Retinal pigment epithelial cell (primary cell): Measurements from ENCODE around the gene MRFAP1.

Experiments
- DNase-seq: peaks from one replicate; pipeline ENCODE4 v3.0.0-alpha.2; 2010; ENCODE audit warnings: low read depth
- H3K4me3 ChIP-seq: 2 replicates; pipeline ENCODE4 v1.5.1; 2011; ENCODE audit warnings: mild to moderate bottlenecking, low read length, control low read depth, moderate library complexity
- TF ChIP-seq, protein P1 (sequence below): conservative IDR thresholded peaks from 2 replicates; pipeline ENCODE4 v1.5.1; 2011; ENCODE audit warnings: low read depth, low read length, control low read depth, inconsistent platforms

MRFAP1 gene

DNA sequence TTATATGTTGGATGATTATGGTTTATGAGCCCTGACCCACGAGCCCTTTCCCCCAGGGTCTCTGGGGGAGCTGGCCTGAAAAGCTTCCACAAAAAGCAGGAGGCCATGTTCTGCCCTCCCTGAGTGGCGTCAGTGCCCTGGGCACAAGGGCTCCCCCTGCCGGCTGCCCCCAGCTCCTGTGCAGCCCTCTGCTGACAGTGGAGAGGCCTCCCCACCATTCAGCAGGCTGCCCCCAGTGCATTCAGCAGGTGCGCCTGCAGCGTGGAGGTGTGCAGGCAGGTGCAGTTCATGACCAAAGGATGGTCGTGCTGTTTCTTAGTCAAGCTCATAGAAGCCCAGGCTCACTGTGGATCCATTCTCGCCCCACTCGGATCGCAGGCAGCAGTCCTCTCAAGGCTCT lies 40.7 kb downstream of the MRFAP1 start:
- TF ChIP-seq, protein P1, sequence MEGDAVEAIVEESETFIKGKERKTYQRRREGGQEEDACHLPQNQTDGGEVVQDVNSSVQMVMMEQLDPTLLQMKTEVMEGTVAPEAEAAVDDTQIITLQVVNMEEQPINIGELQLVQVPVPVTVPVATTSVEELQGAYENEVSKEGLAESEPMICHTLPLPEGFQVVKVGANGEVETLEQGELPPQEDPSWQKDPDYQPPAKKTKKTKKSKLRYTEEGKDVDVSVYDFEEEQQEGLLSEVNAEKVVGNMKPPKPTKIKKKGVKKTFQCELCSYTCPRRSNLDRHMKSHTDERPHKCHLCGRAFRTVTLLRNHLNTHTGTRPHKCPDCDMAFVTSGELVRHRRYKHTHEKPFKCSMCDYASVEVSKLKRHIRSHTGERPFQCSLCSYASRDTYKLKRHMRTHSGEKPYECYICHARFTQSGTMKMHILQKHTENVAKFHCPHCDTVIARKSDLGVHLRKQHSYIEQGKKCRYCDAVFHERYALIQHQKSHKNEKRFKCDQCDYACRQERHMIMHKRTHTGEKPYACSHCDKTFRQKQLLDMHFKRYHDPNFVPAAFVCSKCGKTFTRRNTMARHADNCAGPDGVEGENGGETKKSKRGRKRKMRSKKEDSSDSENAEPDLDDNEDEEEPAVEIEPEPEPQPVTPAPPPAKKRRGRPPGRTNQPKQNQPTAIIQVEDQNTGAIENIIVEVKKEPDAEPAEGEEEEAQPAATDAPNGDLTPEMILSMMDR: peak; percentile 24
- DNase-seq: no peak

DNA sequence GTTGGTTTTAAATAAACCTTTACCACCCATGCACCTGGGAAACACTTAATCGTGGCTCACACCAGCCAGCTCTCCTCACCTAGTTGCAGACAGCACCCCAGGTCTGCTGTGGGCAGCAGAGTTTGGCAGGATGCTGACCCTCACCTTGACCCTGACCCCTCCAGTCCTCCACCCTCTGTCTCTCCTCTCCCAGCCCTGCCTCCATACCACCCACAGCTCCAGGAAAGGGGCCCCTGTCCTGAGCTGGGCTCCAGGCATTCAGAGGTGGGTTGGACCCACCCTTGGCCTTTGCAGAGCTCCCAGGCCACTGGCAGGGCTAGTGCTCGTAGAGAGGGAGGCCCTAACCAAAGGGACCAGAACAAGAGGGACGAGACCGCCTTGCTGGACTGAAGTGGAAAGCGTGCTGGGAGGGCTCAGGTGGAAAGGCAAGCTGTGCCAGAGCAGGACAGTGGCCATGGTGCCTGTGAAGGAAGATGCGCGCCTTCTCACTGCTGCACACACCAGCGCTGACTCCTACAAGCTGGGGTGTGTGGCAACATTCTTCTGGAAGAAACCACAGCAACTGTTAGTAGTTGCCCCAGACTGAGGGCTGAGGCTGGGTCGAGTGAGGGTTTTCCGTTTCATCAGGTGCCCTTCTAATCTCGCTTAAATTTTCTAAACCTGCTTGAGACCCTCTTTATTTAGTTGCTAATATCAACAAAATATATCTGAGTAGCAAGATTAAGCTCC lies 42.5 kb downstream of the MRFAP1 start:
- DNase-seq: no peak
- H3K4me3 ChIP-seq: no peak overlapping the region
- TF ChIP-seq, protein P1: no peak

More for the DNA sequence above, 40.7 kb downstream of the MRFAP1 start:
- no peak overlapping the region for H3K4me3 ChIP-seq

DNA sequence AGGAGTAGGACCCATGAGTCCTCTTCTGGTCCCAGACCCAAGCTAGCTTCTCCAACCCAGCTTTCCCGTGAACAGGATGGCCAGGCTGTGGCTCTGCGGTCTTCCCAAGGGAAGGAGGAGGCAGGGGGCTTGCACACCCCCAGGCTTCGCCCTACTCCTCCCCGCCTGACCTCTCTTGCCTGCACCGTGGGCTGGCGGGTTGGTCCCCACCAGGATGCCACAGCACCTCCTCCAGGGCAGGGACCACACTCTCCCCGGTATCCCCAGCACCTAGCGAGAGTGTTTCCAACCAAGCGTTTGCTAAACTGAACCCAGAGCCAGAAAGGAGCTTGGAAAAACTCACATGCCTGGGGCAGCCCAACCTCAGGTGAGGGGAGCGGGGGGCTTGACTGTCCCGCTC lies 44.2 kb downstream of the MRFAP1 start:
- H3K4me3 ChIP-seq: no peak overlapping the region
- TF ChIP-seq, protein P1: no peak
- no peak for DNase-seq

DNA sequence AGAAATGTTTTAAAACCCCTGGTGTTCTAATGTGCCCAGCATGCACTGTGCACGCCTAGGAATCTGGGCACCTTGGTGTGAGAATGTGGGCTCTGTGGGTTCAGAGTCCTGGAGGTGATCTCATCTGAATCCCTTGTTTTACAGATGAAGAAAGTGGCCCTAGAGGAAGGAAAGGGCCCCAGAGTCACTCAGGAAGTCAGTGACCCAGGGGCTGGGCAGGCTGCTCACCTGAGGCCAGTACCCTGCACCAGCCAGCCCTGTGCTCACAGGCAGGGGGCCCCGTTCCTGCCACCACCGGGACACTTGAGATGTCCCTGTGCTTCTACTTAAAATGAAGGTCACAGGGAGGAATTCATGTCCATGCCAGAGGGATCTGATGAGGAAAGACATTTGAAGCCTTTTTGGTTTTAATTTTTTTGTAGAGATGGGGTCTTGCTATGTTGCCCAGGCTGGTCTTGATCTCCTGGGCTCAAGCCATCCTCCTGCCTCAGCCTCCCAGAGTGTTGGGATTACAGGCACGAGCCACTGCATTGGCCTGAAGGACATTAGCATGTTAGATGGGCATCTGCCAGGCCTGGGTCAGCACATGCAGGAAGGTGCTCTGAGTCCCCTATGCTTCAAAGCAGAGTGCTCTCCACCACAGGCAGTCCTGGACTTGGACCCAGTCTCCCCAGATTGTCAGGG lies 45.8 kb downstream of the MRFAP1 start:
- no peak overlapping the region for H3K4me3 ChIP-seq
- TF ChIP-seq, protein P1: no peak
- DNase-seq: no peak

DNA sequence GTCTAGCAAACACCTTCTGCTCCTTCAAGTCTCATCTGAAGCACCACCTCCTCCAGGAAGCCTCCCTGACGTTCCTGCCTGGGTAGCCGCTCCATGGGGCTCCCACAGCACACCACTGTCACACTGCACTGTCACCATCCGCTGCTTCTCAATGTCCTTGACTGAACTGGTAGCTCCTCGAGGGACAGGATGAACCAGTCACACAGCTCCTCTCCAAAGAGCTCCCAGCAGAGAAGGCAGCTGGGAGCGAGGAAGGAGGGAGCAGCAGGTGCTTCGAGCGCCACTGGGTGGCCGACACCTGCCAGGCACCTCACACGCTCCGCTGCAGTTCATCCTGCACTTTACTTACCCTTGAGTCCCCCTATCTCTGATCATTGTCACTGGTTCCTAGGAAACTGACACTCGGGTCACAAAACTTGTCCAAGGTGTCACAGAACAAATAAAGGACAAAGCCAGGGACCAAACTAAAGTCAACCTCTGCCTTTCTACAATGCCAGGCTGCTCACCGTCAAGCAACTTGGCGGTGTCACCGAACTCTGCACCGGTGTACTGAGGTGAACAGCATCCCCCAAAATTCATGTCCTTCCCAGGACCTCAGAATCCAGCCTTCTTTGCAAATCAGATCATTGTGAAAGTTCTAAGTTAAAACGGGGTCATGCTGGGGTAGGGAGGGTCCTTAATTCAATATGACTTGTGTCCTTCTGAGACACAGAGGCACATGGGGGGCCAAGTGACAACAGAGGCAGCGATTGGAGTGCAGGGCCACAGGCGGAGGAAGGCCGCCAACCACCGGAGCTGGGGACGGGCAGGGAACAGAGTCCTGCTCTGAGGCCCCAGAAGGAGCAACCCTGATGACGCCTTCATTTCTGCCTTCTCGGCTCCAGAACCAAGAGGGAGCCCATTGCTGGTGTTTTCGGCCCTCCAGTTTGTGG lies 47.7 kb downstream of the MRFAP1 start:
- no peak overlapping the region for H3K4me3 ChIP-seq
- TF ChIP-seq, protein P1: no peak
- no peak for DNase-seq

DNA sequence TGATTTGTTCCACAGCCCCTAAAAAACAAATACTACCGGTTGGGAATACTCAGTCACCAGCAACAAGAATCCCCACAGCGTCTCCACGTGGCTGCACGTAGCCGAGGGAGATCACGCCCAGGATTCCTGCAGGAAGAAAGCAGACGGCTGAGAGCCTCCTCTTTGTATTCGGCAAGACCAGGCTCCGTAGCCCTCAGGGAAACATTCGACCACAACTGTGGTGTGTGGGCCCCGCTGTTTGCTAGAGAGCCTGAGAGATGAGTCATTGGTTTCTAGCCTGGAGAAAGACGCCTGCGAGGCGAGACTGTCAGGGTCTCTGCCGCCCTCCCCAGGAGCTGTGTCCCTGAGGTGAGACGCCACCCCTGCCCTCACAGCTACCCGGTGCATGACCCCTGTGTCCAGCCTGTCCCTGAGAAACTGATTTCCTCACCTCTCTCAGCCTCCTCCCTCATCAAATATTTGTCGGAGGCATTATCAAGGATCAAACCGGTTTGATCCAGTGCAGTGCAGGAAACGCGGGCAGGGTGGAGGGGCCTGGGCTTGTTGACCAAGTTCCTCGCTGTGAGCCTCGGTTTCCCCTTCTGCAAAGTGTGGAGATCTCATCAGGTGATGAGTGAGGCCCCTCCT lies 48.5 kb downstream of the MRFAP1 start:
- DNase-seq: peak; percentile 63
- H3K4me3 ChIP-seq: no peak overlapping the region
- TF ChIP-seq, protein P1: no peak
